ENCODE measurements around the gene TPI1.

GRCh38 chr12:6840761-6841515 lies 26.4 kb upstream of the TPI1 start, which contains the start of gene GNB3:
- TF ChIP-seq CTCF (conservative IDR thresholded peaks at IDR 0.05 in 1 of 2, IDR thresholded peaks at IDR 0.05 in 1 of 2; ENCODE audit: extremely low read depth in 1 of 2, insufficient read depth in 1 of 2, low read depth in 1 of 2, low read length in 2 of 2) (no peak), EZH2 (IDR thresholded peaks at IDR 0.05; ENCODE audit: borderline replicate concordance, low read length) (no peak)

Measured in mammary epithelial cell (primary cell).